Coronary artery (tissue), 2 donors: ENCODE measurements around the gene CLDN3.
"Not testable (repeated sequence)": the region's sequence is repeated elsewhere in the genome, so short reads cannot be mapped to it uniquely, and the experiment has no call there.

Experiments
- DNase-seq: peaks from one replicate; pipeline ENCODE4 v3.0.0-alpha.2; 2017; ENCODE audit warnings: low spot score
- H3K27ac ChIP-seq, 2 donors: fragments of 200-600 bp; sonication (generic); one replicate each; pipeline ENCODE4 v1.5.1; 2016 to 2019
- H3K4me3 ChIP-seq: fragments of 200-600 bp; sonication (generic); 2 replicates; pipeline ENCODE4 v1.5.1; 2016; ENCODE audit warnings: mild to moderate bottlenecking, moderate library complexity
- CTCF ChIP-seq: fragments of 200-600 bp; sonication (generic); IDR thresholded peaks from one replicate; pipeline ENCODE4 v1.5.1; 2019; ENCODE audit warnings: antibody characterized with exemption

The CLDN3 gene

DNA sequence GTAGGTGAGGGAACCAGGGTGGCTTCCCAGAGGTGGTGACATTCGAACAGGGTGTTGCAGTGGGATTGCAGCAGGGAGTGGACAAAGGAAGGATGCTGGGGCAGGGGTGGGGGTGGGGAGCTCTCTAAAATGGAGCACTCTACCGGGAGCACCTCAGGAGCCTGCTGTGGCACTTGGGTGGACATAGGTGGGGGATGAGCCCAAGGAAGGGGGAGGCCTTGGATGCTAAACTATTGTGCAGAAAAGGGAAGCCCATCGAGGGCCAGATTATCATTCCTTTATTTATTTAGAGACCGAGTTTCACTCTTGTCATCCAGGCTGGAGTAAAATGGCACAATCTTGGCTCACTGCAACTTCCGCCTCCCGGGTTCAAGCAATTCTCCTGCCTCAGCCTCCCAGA is 47.3 kb downstream of the CLDN3 start:
- no peak for DNase-seq
- H3K27ac ChIP-seq: no peak overlapping the region
- no peak for TF ChIP-seq CTCF
- no peak overlapping the region for H3K4me3 ChIP-seq

DNA sequence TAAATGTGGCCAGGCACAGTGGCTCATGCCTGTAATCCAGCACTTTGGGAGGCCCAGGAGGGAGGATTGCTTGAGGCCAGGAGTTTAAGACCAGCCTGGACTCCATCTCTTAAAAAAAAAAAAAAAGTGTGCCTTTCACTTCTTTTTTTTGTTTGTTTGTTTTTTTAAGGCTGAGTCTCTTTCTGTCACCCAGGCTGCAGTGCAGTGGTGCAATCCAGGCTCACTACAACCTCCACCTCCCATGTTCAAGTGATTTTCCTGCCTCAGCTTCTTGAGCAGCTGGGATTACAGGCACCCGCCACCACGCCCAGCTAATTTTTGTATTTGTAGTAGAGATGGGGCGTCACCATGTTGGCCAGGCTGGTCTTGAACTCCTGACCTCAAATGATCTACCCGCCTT is 47.9 kb downstream of the CLDN3 start:
- DNase-seq, H3K4me3 ChIP-seq: not testable (repeated sequence)
- peak overlapping the region in 1 of 2 donors; percentile 50 for H3K27ac ChIP-seq

DNA sequence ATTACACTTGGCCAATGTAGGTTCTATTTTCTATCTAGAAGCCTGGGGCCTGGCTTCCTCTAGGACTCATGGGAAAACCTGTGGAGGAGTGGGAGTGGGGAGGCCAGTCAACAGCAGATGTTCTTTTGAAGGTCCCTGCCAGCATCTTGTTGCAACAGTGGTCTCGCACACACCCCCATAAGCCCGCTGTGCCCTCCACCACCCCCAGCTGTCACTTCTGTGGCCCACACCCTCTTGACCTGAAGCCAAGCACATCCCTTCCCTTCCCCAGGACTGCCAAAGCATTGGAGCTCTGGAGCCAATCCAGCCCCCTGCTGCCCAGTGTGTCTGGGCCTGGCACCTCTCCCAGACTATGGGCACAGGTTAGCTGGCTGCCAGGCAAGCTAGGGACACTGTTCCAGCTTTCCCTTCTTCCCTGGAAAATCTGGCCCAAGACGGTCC is 48.7 kb downstream of the CLDN3 start:
- no peak for DNase-seq
- TF ChIP-seq CTCF: no peak
- Histone ChIP-seq H3K4me3 (no peak overlapping the region), H3K27ac (peak overlapping the region; percentile 29 to 50)

- H3K27ac ChIP-seq: peak overlapping the region in 1 of 2 donors; percentile 9
- DNase-seq: not testable (repeated sequence)
Measured at GRCh38 chr7:73720443-73720842, 49.6 kb downstream of the CLDN3 start.

GRCh38 chr7:73719806-73720169 is 50.3 kb downstream of the CLDN3 start:
- peak overlapping the region in 1 of 2 donors; percentile 9 for H3K27ac ChIP-seq
- no peak for DNase-seq
- no peak for TF ChIP-seq CTCF
- H3K4me3 ChIP-seq: peak overlapping the region; percentile 98

More at GRCh38 chr7:73720443-73720842, 49.6 kb downstream of the CLDN3 start:
- H3K4me3 ChIP-seq: not testable (repeated sequence)
